Endothelial cell of umbilical vein (primary cell): ENCODE data around the gene ADARB1. TPM values are rescaled to one million over a fixed set of nuclear protein-coding genes. Genes with fewer than 3 reads are reported as not detected.

Source experiments
- BruUV-seq: library from RNA; stranded (reverse); fragments of 400-500 nt; replicated peaks from 2 replicates; lab custom pipeline; 2021; lab: Mats Ljungman, UMichigan
- CTCF ChIA-PET: fragments of 300-600, 350-600 bp; sonication (Branson Sonifier 250); formaldehyde crosslinking; loops from one replicate; lab custom pipeline; 2021; ENCODE audit warnings: antibody characterized with exemption, inconsistent platforms; lab: Charles Lee
- POLR2A ChIA-PET: fragments of 300-600, 350-600 bp; sonication (Branson Sonifier 250); formaldehyde crosslinking; loops from one replicate; lab custom pipeline; 2021; ENCODE audit warnings: antibody characterized with exemption, inconsistent platforms; lab: Charles Lee
- DNase-seq: peaks from one replicate; pipeline ENCODE4 v3.0.0-alpha.2; 2011; ENCODE audit warnings: low read depth, low spot score
- FAIRE-seq: peaks from 2 replicates; lab custom pipeline; 2011; peaks lifted over from hg19 to GRCh38; lab: Jason Lieb, UNC
- H2AFZ ChIP-seq: 2 replicates; pipeline ENCODE4 v1.6.0; 2012; ENCODE audit warnings: low read depth, low read length, control low read depth, inconsistent platforms
- H3K27ac ChIP-seq: 2 replicates; pipeline ENCODE4 v1.5.1; 2011; ENCODE audit warnings: low read depth, mild to moderate bottlenecking, control low read depth, low read length, moderate library complexity; ENCODE audit not compliant: insufficient read depth
- H3K27me3 ChIP-seq, 2 experiments: 2 replicates each; pipeline versions ENCODE4 v1.6.0 to v1.6.1; 2011; ENCODE audit warnings: low read length in 2 of 2, mixed read lengths in 1 of 2; ENCODE audit not compliant: control insufficient read depth in 2 of 2, insufficient read depth in 2 of 2
- H3K36me3 ChIP-seq, 2 experiments: 2 replicates in 1 of 2; 3 replicates in 1 of 2; pipeline ENCODE4 v1.5.1; 2011; ENCODE audit warnings: low read length in 2 of 2, mild to moderate bottlenecking in 1 of 2, moderate library complexity in 1 of 2; ENCODE audit not compliant: control insufficient read depth in 2 of 2, insufficient read depth in 2 of 2; ENCODE audit errors: extremely low read depth in 1 of 2
- H3K4me1 ChIP-seq: 3 replicates; pipeline ENCODE4 v1.5.1; 2011; ENCODE audit warnings: mild to moderate bottlenecking, low read length; ENCODE audit not compliant: control insufficient read depth, insufficient read depth; ENCODE audit errors: extremely low read depth
- H3K4me2 ChIP-seq: 2 replicates; pipeline ENCODE4 v1.6.1; 2011; ENCODE audit warnings: low read length, control low read depth, mixed read lengths; ENCODE audit not compliant: insufficient read depth
- H3K4me3 ChIP-seq, 3 experiments: fragments of 200-600 bp in 1 of 3; sonication (generic), shearing (Covaris generic) in 1 of 3; replicated peaks in 1 of 3; 2 replicates each; pipeline ENCODE4 v1.5.1; 2011 to 2016; ENCODE audit warnings: control low read depth in 3 of 3, low read length in 3 of 3, mild to moderate bottlenecking in 2 of 3, inconsistent platforms in 1 of 3, low read depth in 1 of 3, moderate library complexity in 1 of 3; ENCODE audit not compliant: insufficient read depth in 1 of 3
- H3K79me2 ChIP-seq: 2 replicates; pipeline ENCODE4 v1.6.0; 2012; ENCODE audit warnings: low read length, inconsistent platforms; ENCODE audit not compliant: control insufficient read depth, insufficient read depth
- H3K9ac ChIP-seq: replicated peaks from 2 replicates; pipeline ENCODE3; 2011; ENCODE audit warnings: low read length, control low read depth; ENCODE audit not compliant: insufficient read depth; ENCODE audit errors: extremely low read depth
- H3K9me1 ChIP-seq: replicated peaks from 3 replicates; pipeline ENCODE4 v1.6.0; 2011; ENCODE audit warnings: mild to moderate bottlenecking, low read length; ENCODE audit not compliant: control insufficient read depth, insufficient read depth; ENCODE audit errors: extremely low read depth
- H3K9me3 ChIP-seq: replicated peaks from 2 replicates; pipeline ENCODE4 v1.5.1; 2012; ENCODE audit warnings: low read length, inconsistent platforms; ENCODE audit not compliant: control insufficient read depth, insufficient read depth
- H4K20me1 ChIP-seq: replicated peaks from 2 replicates; pipeline ENCODE3; 2011; ENCODE audit warnings: mild to moderate bottlenecking, low read length; ENCODE audit not compliant: control insufficient read depth, insufficient read depth; ENCODE audit errors: extremely low read depth
- CTCF ChIP-seq, 2 donors: IDR thresholded peaks; 1 replicate in 1 of 2; 2 replicates in 1 of 2; pipeline ENCODE4 v1.5.1; 2011; ENCODE audit warnings: low read length in 2 of 2, mild to moderate bottlenecking in 2 of 2, moderate library complexity in 2 of 2, control low read depth in 1 of 2, inconsistent platforms in 1 of 2, low read depth in 1 of 2; ENCODE audit not compliant: insufficient read depth in 1 of 2; ENCODE audit errors: extremely low read depth in 1 of 2
- EZH2 ChIP-seq: IDR thresholded peaks from 2 replicates; pipeline ENCODE4 v1.6.1; 2012; ENCODE audit warnings: borderline replicate concordance, low read depth, mild to moderate bottlenecking, moderate library complexity, low read length, inconsistent platforms; ENCODE audit not compliant: severe bottlenecking
- FOS ChIP-seq: IDR thresholded peaks from 2 replicates; pipeline ENCODE4 v1.6.1; 2011; ENCODE audit warnings: mild to moderate bottlenecking, low read length, moderate library complexity, borderline replicate concordance; ENCODE audit not compliant: insufficient read depth
- GATA2 ChIP-seq: IDR thresholded peaks from 2 replicates; pipeline ENCODE4 v1.7.0; 2011; ENCODE audit warnings: low read depth, mild to moderate bottlenecking, moderate library complexity, mixed read lengths, low read length; ENCODE audit not compliant: insufficient read length, insufficient read depth
- JUN ChIP-seq: IDR thresholded peaks from 2 replicates; pipeline ENCODE4 v1.6.1; 2011; ENCODE audit warnings: borderline replicate concordance, low read depth; ENCODE audit not compliant: insufficient read length, insufficient read depth
- MYC ChIP-seq: IDR thresholded peaks from one replicate; pipeline ENCODE4 v1.6.1; 2011; ENCODE audit warnings: mild to moderate bottlenecking, low read depth, low read length
- POLR2A ChIP-seq: IDR thresholded peaks from 2 replicates; pipeline ENCODE4 v1.6.1; 2012; ENCODE audit warnings: low read depth, mild to moderate bottlenecking, control low read depth, low read length
- POLR2AphosphoS5 ChIP-seq: IDR thresholded peaks from 2 replicates; pipeline ENCODE4 v1.6.1; 2012; ENCODE audit warnings: low read depth, mild to moderate bottlenecking, control low read depth, low read length, moderate library complexity; ENCODE audit not compliant: insufficient read depth
- dilution Hi-C: fragments of 300-500 bp; cut with MboI; formaldehyde crosslinking; loops from one replicate; pipeline ENCODE4 v1.15.0; 2019; ENCODE audit warnings: low sequenced_read_pairs; ENCODE audit not compliant: extremely low pct_ligation_motif_present
- intact Hi-C: fragments of 100-400 bp; cut with micrococcal nuclease; formaldehyde crosslinking; loops from one replicate; pipeline ENCODE4 v1.10.0; 2022
- polyA plus RNA-seq, 4 experiments: library from polyadenylated mRNA; depleted of rRNA in 3 of 4; stranded (reverse) in 3 of 4; unstranded in 1 of 4; fragments of >200 nt; gene quantifications; 2 replicates each; pipeline versions ENCODE4 v1.2.1 to v1.2.3, GENCODE V29; 2011 to 2012; ENCODE audit warnings: missing spikeins in 1 of 4
- total RNA-seq: library from RNA; stranded (reverse); gene quantifications from 2 replicates; pipeline ENCODE4 v1.2.3, GENCODE V29; 2021
- TF ChIP-seq, protein P1 (sequence below): IDR thresholded peaks from 2 replicates; pipeline ENCODE4 v1.6.1; 2011; ENCODE audit not compliant: insufficient read depth, insufficient read length

ADARB1 gene
- total and polyA plus RNA-seq, 2 donors (not counting 3 experiments of a cell fraction or from before 2014, with no cell fraction given) = 32.5 to 54.3 TPM

DNA sequence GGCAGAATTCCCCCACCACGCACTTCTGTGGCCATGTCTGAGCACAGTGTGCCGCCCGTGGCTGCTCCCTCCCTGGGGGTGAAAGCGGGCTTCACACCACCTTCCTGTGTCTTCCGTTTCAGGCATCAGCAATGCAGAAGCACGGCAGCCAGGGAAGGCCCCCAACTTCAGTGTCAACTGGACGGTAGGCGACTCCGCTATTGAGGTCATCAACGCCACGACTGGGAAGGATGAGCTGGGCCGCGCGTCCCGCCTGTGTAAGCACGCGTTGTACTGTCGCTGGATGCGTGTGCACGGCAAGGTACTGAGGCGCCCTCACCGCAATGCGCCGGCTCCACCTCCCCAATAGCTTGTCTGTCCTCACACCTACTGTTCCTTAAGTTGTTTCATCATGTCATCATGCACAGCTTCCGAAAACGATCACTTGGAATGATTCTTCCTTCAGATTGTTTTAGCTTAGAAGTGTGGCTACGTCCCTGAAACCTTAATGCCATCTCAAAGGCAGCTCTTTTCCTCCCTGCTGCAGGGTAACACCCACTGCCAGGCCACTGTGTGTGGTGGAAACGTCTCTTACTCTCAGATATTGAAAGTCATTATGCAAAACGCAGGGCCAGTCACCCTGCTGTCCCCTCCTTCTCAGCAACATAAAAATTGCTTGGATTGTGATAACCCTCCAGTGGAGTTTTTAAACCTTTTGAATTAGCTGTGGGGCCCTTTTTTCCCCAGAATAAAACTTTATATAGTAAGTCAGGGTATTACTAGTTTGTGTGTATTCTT lies 146.5 kb downstream of the ADARB1 start:
- no TSS peak for BruUV-seq
- intact Hi-C loops (no loop called here), dilution Hi-C loops (no loop called here)
- TF ChIP-seq CTCF (IDR thresholded peaks at IDR 0.05; ENCODE audit: extremely low read depth in 1 of 2, insufficient read depth in 1 of 2, low read depth in 1 of 2, low read length in 2 of 2) = no peak
- no peak for TF ChIP-seq GATA2
- TF ChIP-seq POLR2A = no peak
- no peak for TF ChIP-seq FOS
- DNase-seq = no peak
- no peaks in the 10 kb centered on the region for H3K9me3 ChIP-seq
- POLR2A ChIA-PET = no interaction called here
- H3K9ac ChIP-seq = no peak overlapping the region
- H3K4me2 ChIP-seq = no peak overlapping the region
- H3K4me1 ChIP-seq = no peaks in the 10 kb centered on the region
- H3K9me1 ChIP-seq = no peaks in the 10 kb centered on the region
- CTCF ChIA-PET = interaction anchor here (0.7 to 1.5 kb wide), 2 partner anchors 8 to 38 kb away, joined by 3 read pairs; no protein-coding TSS in a partner anchor
- no peak overlapping the region for H2AFZ ChIP-seq
- no peaks in the 10 kb centered on the region for H4K20me1 ChIP-seq
- no peak overlapping the region for H3K4me3 ChIP-seq
- no peak for FAIRE-seq
- peaks cover 0 to 16% of the 10 kb centered on the region in 2 experiments for H3K36me3 ChIP-seq
- H3K27ac ChIP-seq = no peak overlapping the region
- H3K27me3 ChIP-seq = no peaks in the 10 kb centered on the region
- H3K79me2 ChIP-seq = no peaks in the 10 kb centered on the region

- no peak for FAIRE-seq
- POLR2A ChIA-PET = no interaction called here
- CTCF ChIA-PET = interaction anchor here (1.5 kb wide), 1 partner anchor 39 kb away, joined by 3 read pairs; no protein-coding TSS in a partner anchor
- Histone ChIP-seq H3K9me1 (no peaks in the 10 kb centered on the region), H3K4me3 (no peak overlapping the region), H3K36me3 (peaks cover 0 to 16% of the 10 kb centered on the region in 2 experiments), H4K20me1 (no peaks in the 10 kb centered on the region), H3K79me2 (no peaks in the 10 kb centered on the region), H3K4me2 (no peak overlapping the region), H2AFZ (no peak overlapping the region), H3K9ac (no peak overlapping the region), H3K4me1 (no peaks in the 10 kb centered on the region), H3K27me3 (no peaks in the 10 kb centered on the region), H3K9me3 (no peaks in the 10 kb centered on the region), H3K27ac (no peak overlapping the region)
- intact Hi-C loops = no loop called here
- no peak for TF ChIP-seq POLR2AphosphoS5
- no peak for TF ChIP-seq FOS
- no peak for TF ChIP-seq JUN
- TF ChIP-seq, protein P1, sequence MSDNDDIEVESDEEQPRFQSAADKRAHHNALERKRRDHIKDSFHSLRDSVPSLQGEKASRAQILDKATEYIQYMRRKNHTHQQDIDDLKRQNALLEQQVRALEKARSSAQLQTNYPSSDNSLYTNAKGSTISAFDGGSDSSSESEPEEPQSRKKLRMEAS = no peak
- no peak for TF ChIP-seq GATA2
- no peak for TF ChIP-seq EZH2
- TF ChIP-seq CTCF (IDR thresholded peaks at IDR 0.05; ENCODE audit: extremely low read depth in 1 of 2, insufficient read depth in 1 of 2, low read depth in 1 of 2, low read length in 2 of 2) = no peak
- TF ChIP-seq POLR2A = no peak
- TF ChIP-seq MYC = no peak
- dilution Hi-C loops = no loop called here
- no peak for DNase-seq
- BruUV-seq = no TSS peak
Observed at GRCh38 chr21:45222001-45222400, 147.6 kb downstream of the ADARB1 start.
